Activated gamma-delta T cell (primary cell): Measurements from ENCODE around the gene FAM9B.

Experiments used
- DNase-seq: peaks from one replicate; lab custom pipeline; 2025; lab: John Stamatoyannopoulos, UW

Gene FAM9B

GRCh38 chrX:8980756-8981155 is 53.2 kb downstream of the FAM9B start:
- no peak for DNase-seq
